HG03159 (cell line): Measurements from ENCODE around the gene PFDN4.
A peak's percentile ranks its signal among the peaks of the same experiment; 100 is the strongest.

Experiments used
- ATAC-seq: cut with Tn5 transposase; IDR thresholded peaks from one replicate; pipeline ENCODE4 v1.9.1; 2021; ENCODE audit warnings: mild to moderate bottlenecking, moderate library complexity; ENCODE audit not compliant: unreplicated experiment

The PFDN4 gene

GRCh38 chr20:54173653-54174456 is 34.0 kb upstream of the PFDN4 start, which contains the start of gene CYP24A1:
TSS of gene CYP24A1 (minus strand) at chr20:54173986. CDS start at chr20:54173579, 407 bp downstream.
- ATAC-seq: no peak

GRCh38 chr20:54174457-54175175 is 33.3 kb upstream of the PFDN4 start:
- ATAC-seq: no peak

DNA sequence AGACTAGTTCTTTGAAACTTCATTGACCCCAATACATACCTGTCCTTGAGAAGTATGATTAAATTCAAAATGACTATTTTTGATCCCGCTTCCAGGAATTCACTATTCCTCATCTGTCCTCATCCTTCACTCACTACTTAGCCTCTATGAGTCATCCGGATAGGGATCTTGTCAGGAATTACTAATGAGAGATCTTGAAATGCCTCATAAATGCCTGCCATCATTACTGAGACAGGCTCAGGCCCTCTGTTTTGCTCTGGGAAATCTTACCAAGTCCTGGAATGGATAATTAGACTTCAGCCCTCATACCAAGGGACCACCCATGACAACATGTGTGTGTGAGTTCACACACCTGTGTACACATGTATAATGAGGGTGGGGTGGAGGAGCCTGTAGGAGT is 31.3 kb upstream of the PFDN4 start:
- no peak for ATAC-seq

DNA sequence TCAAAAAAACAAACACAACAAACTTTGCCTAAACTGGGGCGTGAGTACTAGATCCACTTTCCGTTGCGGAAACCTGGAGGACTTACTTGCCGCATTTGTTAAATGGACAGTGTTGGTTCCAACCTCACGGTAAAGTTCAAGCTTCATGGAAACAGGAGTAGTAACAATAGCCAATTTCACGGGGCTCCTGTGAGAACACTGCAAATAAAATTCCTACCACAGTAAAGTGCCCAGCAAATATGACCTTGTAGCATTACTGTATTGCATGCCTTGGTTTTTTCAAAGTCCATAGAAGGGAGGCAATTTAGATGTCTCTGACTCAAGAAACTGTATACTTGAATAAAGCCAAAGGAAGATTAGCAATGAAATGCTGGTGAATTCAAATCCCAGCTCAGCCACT is 30.5 kb upstream of the PFDN4 start:
- no peak for ATAC-seq

DNA sequence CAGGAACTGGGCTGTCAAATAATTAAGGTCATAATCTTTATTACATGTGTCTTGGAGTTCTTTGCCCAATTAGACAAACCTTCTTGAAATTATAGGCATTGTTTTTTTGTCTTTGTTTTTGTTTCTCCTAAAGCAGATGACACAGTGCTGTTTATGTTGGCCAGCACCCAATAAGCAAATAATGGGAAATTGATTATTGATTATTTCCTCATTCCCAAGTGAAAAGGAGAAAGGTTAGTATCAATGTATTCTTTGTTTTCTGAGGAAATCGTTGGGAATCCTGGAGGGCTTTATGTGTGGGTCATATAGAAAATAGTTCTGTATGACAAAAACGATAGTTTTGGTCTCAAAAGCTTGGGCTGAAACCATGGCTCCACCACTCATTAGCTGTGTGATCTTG is 29.6 kb upstream of the PFDN4 start:
- no peak for ATAC-seq

- no peak for ATAC-seq
Observed at GRCh38 chr20:54179946-54180345, 27.9 kb upstream of the PFDN4 start.

DNA sequence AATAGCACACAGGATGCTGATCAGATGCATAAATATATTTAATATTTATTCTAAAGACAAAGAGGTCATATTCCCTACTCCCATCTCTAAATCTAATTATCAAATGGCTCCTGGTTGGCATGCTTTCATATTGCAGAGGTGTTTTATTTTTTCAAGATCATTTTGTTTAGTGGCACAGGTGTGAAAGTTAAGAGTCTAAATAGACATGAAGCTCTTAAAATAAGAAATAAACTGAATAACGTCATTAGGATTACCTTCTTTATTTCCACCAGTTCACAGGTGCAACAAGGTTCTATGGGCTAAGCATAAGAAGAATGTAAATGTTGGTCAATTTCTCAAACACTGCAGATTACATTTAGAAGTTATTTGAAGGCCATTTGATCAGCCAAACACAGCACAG is 27.0 kb upstream of the PFDN4 start:
- ATAC-seq: no peak

- ATAC-seq: no peak
Observed at GRCh38 chr20:54184071-54184470, 23.8 kb upstream of the PFDN4 start.

DNA sequence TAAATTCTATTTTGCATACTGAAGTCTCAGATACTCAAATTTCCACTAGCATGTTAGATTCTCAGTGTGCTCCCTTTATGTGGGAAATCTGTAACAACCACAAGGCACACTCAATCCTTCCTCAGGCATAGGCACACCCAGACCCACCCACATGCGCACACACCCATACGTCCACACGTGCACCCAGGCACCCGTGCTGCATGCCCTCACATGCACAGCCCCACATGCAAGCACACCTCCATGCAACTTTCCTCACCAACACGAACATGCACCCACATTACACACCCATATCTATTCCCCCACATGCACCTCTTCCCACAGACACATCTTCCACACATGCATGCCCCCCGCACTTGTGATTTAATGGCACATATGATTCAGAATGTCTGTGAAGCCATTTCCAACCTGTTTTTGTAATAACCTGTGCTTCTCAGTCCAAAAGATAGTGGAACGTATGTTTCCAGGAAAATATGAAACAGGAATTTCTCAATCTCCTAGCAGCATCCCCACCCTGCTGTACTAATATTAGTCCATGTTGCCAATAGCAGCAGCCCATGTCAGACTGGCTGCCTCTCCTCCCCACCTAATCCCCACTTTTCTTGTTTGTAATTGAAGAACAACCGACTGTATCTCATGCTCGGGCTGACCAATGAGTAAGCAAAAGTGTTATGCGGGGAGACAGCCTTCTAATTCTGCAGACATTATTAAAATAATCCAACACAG is 22.8 kb upstream of the PFDN4 start:
- ATAC-seq: no peak

DNA sequence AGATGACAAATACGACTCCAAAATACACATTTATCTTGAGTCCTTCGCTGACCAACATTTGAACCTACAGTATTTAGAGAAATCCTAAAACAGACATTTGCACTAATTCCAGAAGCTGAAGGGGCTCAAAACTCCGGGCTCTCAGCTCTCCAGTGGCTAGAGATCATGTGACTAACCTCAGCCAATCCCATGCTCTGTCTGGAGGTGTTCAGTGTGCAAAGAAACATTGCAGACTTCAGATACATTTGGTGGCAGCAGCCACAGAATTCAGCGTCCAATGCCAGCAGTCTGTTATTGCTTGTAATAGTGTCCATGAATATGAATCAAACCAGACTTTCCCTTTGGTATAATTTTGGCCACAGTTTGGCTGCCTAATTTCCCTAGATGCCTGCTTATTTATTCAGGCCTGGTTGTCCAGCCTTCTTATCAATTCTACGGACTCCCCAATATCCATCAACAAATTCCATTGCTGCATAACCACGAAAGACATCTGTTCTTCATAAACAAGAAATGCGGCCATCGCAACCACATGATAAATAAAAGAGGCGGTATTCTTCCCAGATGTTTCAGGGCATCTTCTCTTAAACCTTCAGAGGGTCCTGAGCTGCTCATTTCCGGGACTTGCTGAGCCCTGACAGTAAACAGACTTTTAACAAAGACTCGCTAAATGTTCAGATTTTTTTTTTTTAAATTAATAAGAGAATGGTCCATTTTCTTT is 19.6 kb upstream of the PFDN4 start:
- no peak for ATAC-seq

DNA sequence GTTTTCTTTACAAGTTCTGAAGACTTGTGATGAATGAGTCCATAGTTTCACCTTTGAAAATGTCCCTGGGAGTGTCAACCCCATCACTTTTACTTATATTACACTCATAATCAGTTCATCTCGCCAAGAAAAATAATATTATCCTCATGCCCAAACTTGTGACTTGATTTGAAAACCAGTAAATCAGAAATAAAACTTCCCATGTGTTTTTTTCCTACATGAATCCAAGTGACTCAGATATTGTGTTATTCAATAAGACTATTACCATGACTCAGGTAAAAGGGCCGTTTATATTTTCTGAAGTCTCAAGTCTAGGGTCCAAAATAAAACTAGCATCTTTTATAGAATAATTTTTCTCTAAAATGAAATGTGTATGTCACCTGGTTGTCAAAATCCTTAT is 18.3 kb upstream of the PFDN4 start:
- ATAC-seq: no peak

GRCh38 chr20:54190217-54190616 is 17.7 kb upstream of the PFDN4 start:
- ATAC-seq: no peak

- no peak for ATAC-seq
Observed at GRCh38 chr20:54193817-54194216, 14.1 kb upstream of the PFDN4 start.

- ATAC-seq: no peak
Observed at GRCh38 chr20:54194724-54195438, 13.0 kb upstream of the PFDN4 start.

GRCh38 chr20:54195483-54196472 is 12.1 kb upstream of the PFDN4 start:
- no peak for ATAC-seq

DNA sequence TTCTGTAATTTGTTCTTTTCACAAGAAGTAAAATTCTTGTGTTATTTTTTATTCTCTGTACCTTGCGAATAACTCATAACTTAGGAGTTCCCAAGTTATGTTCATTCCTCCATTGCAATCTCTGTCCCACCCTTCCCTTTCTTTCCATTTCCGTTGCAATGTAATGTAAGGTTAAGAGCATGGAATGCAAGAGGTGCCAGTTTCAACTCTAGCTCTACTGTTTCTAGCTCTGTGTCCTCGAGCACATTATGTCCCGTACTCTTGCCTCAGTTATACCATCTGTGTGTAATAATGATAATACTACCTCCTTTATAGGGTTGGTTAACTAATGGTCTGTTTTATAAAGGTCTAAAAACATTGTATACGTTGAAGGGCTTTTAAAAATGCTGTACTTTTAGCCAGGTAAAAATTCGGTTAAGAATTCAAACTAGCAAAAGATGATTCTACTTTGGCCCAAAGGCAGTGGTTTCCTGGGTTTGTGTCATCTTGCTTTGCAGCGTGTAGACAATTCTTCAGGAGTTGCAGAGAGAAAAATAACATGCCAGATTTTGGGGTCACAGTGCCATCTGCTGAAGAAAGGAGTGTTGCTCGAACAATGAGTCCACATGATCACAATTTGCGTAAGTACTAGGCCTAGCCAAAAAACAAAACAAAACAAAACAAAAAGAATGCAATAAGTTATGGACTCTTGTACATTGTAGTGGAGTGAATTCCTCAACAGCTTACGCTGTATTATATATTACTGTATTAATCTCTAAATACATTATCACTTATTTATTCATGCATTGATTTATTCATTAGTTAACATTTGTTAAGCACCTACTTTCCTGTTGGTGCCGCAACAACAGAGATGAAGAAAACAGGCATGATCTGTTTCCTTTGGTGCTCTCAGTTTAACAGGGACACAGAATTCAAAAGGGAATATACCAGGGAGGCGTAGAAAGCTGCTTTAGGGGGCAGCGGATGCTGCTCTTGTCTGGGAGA is 10.0 kb upstream of the PFDN4 start:
- no peak for ATAC-seq

GRCh38 chr20:54199283-54199682 is 8.6 kb upstream of the PFDN4 start:
- ATAC-seq: peak; percentile 22

GRCh38 chr20:54199721-54200176 is 8.1 kb upstream of the PFDN4 start:
- peak; percentile 53 for ATAC-seq
